OCI-LY7 (cell line): ENCODE results near the gene FOXN3.
"Not testable (repeated sequence)": the region's sequence is repeated elsewhere in the genome, so short reads cannot be mapped to it uniquely, and the experiment has no call there.

ENCODE experiments used
- CTCF ChIP-seq: fragments of 200-600 bp; sonication (generic); conservative IDR thresholded peaks from 2 replicates; pipeline ENCODE4 v1.5.1; 2014; ENCODE audit warnings: mild to moderate bottlenecking, antibody characterized with exemption, low read length, moderate library complexity, mixed read lengths
- EZH2phosphoT487 ChIP-seq: fragments of 200-600 bp; sonication (generic); IDR thresholded peaks from 2 replicates; pipeline ENCODE4 v1.6.1; 2018; ENCODE audit warnings: low read depth, borderline replicate concordance, mild to moderate bottlenecking, mixed run types, antibody characterized with exemption, low read length, moderate library complexity, mixed read lengths

GRCh38 chr14:89111232-89111631, 305.8 kb downstream of the FOXN3 start:
- TF ChIP-seq CTCF, EZH2phosphoT487: not testable (repeated sequence)
